Measurements from ENCODE around the gene KIF23.
"Not testable (repeated sequence)": the region's sequence is repeated elsewhere in the genome, so short reads cannot be mapped to it uniquely, and the experiment has no call there.

Gene KIF23

DNA sequence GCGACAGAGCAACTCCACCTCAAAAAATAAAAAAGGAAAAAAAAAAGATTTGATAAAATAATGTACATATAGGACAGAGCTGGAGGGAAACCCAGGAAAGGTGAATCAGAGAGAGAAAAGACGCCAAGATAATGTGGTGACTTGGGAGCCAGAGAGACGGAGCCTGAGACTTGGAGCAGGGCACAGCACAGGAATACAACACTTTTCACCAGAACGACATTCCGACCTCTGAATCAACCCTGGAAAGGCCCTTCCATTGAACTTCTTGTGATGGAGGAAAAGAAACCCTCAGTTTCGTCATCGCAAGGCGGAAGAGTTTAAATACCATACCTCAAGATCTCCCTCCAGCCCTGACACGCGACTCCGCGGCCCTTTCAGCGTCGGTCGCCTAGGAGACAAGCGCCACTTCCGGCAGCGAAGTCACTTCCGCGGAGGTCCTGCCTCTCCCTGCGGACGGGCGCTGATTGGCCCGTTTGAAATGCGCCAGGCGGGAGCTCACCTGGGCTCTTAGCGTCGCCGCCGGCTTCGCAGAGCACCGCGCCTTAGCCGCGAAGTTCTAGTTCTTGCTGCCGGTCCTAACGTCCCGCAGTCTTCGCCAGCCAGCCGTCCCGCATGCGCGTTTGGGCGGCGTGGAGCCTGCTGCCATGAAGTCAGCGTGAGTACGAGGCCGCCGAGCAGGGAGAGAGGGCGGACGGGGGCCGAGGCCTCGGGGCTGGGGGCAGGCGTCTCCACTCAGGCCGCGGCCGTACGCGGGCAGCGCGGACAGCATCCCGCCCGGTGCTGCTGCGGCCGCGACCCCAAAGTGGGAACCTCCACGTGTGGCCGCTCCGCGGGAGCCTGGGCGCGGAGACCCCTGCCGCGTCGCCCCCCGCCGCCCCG is at the start of gene KIF23:
Gene KIF23 (plus strand): TSS at position 528 of the 879 bp plus-strand sequence. CDS start 117 bp downstream, at position 645.
- peak; percentile 93 for DNase-seq (ENCODE audit: low spot score)

DNA sequence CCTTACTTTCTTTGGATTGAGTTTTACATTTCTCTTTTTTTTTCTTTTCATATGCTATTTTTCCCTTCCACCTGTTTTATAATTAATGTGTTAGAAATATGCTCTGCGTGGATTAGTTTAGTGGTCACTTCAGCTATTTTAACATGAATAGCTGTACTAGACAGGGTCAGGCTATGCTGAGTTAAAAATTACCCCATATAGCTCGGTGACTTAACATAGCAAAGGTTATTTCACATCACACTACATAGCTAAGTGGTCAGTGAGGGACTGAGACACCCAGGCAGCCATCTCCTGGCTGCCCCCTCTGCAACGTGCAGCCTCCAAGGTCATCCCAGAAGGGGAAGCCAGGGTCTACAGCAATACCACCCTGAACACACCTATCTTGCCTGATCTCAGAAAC is 46.9 kb upstream of the KIF23 start:
- DNase-seq (ENCODE audit: low spot score), result no peak

DNA sequence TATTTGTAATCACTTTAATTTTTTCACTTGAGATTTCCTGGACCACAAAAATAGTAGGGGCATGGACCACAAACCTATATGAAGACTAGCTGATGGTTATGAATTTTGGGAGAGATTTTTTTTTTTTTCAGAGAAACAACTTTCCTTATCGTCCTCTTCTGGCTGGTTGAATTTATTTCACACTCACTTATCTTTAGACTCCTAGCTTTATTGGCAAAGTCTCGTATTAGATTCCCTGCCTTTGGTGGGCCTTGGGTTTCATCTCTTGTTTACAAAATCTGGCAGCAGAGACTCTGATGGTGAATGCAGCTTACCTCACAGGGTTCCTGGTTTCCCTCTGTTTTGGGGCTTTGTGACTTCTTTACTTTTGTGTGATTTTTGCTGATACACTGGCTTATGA is 44.5 kb upstream of the KIF23 start:
- DNase-seq (ENCODE audit: low spot score), result no peak

DNA sequence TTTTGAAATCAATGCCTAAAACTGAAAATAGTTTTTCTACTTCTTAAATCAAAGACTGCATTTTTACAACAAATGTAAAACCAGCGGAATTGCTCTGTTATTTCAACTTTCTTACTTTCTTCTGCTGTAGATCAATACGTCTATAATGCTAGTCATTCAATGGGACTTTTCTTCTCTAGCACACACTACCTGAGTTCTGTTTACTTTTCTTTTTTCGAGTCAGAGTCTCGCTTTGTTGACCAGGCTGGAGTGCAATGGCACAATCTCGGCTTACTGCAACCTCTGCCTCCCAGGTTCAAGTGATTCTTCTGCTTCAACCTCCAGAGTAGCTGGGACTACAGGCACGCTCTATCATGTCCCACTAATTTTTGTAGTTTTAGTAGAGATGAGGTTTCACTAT is 40.7 kb upstream of the KIF23 start:
- no peak for DNase-seq (ENCODE audit: low spot score)

DNA sequence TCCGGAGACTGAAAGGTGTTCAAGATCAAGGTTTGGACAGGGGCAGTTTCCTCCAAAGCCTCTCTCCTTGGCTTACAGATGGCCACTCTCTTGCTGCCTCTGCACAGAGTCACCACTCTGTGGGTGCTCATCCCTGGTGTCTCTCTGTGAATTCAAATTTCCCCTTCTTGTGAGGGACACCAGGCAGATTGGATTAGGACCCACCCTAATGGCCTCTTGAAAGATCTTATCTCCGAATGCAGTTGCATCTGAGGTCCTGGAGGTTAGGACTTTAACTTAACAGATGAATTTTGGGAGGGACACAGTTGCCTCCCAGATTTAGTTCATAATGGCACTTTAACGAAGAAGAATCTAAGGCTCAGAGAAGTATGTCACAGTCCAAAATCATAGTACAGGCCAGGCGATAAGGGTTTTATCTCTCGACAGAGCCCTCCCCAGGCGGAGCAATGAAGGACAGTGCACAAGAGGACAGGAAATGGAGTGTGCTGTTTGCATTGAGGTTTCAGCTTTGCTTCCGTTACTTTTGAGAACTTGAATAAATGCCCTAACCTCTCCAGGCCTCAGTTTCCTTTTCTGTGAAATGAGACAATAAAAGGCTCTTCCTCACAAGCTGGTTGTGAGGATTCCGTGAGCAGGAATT is 38.9 kb upstream of the KIF23 start:
- no peak for DNase-seq (ENCODE audit: low spot score)

DNA sequence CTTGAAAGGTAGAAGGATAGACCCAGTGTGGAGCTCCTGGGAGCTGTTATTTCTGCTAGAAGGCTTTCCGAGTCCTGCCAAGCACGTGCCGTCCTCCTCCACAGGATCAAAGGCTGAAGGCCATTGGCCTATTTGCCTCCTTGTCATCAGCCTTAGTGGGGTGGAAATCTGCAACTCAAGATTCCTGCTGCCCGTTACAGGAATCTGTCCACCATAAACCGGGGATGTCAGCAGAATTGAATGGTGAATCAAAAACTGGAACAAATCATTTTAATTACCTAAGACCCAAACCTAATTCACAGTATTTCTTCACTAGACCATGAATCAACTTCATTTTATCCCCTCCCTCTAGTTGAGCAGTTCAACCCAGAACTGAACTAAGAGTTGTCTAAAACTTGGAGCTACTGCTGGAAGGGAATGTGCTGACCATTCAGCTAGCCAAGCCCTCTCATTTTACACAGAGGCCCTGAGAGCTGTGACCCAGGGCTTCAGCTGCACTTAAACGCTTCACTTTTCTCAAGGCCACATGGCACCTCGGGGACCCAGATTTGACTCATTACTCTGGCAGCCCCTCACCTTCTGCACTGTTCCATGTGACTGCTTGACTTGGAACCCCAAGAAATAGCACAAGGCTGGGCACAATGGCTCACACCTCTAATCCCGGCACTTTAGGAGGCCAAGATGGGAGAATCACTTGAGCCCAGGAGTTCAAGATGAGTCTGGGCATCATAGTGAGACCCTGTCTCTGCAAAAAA is 36.8 kb upstream of the KIF23 start:
- DNase-seq (ENCODE audit: low spot score), result peak; percentile 36

DNA sequence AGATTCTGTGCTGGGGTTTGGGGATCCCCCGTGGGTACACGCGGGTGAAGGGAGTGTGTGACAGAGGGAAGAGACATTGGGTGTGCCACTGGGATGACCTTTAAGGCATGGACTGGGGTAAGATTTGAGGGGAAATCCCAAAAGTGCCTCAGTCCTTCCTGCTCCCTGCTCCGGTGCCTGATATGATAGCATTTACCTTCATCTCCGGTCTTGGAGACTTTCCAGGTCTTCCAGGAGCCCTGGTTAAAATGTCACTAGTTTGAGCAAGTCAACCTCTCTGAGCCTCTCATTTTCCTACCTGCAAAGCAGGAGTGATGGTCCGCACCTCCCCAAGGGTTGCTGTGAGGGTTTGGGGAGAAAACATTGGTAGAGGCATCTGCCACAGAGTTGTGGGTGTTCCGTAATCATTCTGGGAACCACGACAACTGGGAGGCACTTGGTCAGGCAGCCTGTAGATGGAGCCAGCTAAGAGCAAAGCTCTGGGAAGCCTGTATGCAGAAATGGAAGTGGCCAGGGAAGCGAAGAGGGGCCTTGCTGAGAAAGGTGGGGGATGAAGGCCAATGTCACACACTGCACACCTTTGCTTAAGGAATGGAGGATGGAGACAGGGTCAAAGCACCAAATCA is 33.9 kb upstream of the KIF23 start:
- DNase-seq (ENCODE audit: low spot score), result no peak

DNA sequence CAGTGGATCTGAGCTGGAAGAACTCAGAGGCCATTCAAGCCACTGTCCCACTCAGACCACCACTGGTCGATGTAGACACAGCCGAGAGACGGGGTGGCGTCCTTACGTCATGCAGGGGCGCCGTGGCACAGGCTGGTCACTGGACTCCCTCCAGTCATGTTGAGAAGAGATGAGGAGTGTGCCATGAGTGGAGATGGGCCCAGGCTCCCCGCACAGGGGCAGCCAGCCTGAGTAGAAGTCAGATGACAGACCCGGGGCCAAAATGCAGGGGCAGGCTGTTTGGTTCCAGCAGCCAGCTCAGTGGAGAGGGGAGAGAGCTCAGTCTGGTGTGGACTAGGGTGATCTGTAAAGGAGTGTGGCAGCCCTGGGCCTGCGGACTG is 33.4 kb upstream of the KIF23 start:
- no peak for DNase-seq (ENCODE audit: low spot score)

DNA sequence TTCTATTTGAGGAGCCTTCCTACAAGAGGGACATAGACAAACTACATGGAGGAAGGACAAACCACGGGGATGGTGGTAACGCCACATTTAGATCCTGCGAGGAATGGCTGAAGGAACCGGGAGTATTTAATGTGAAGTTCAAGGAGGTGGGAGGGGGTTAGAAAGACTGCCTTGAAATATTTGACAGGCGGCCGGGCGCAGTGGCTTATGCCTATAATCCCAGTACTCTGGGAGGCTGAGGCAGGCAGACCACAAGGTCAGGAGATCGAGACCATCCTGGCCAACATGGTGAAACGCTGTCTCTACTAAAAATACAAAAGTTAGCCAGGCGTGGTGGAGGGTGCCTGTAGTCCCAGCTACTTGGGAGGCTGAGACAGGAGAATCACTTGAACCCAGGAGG is 32.0 kb upstream of the KIF23 start:
- not testable (repeated sequence) for DNase-seq (ENCODE audit: low spot score)

DNA sequence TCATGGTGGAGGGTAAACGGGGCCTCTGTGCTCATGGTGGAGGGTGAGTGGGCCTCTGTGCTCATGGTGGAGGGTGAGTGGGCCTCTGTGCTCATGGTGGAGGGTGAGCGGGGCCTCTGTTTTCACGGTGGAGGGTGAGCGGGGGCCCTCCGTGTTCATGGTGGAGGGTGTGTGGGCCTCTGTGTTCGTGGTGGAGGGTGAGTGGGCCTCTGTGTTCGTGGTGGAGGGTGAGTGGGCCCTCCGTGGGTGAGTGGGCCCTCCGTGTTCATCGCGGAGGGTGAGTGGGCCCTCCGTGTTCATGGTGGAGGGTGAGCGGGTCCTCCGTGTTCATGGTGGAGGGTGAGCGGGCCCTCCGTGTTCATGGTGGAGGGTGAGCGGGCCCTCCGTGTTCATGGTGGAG is 30.1 kb upstream of the KIF23 start:
- not testable (repeated sequence) for DNase-seq (ENCODE audit: low spot score)

DNA sequence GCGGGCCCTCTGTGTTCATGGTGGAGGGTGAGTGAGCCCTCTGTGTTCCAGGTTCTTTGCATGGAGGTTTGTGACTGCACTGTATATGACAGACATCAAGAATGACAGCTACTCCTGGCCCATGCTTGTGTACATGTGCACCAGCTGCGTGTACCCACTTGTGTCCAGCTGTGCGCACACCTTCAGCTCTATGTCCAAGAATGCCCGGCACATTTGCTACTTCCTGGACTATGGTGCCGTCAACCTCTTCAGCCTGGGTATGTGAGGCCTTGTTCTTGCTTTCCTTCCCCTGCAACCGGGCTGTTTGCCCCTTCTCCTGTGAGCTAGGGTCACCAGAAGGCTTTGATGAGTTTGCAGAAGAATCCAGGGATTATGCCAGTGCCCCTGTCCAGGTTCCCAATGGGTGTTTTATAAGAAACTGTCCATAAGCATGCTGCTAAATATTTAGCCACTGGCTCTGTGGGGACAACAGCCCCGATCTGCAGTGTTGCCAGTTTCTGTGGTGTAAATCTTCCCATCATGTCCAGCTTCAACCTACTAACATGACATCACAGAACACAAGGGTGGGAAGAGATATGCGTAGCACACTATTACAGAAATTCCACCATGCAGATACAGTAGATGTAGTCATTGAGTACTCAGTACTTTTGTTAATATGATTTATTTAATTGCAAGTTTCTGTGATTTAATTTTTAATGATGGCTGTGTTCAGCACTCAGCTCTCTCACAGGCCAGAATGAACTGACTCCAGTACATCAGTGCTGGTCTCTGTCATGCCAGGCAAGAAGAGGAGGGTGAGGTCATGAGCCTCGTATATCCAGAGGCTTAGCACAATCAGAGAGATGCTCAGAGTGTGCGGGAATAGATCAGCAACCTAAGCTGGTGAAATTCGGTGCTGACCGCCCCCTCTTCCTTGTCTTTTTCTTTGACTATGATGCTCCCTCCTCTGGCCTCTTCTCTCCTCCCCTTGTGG is 29.2 kb upstream of the KIF23 start:
- no peak for DNase-seq (ENCODE audit: low spot score)

DNA sequence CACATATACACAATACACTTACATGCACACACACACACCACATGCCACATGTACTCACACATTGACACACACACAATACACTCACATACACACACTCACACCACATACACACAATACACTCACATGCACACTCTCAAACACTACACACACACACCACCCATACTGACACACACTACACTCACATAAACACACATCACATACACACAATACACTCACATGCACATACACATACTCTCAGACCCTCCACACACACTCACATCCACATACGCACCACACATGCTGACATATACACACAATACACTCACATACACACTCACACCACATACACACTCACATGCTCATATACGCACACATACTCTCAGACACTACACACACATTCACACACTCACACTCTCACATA is 28.3 kb upstream of the KIF23 start:
- no peak for DNase-seq (ENCODE audit: low spot score)

DNA sequence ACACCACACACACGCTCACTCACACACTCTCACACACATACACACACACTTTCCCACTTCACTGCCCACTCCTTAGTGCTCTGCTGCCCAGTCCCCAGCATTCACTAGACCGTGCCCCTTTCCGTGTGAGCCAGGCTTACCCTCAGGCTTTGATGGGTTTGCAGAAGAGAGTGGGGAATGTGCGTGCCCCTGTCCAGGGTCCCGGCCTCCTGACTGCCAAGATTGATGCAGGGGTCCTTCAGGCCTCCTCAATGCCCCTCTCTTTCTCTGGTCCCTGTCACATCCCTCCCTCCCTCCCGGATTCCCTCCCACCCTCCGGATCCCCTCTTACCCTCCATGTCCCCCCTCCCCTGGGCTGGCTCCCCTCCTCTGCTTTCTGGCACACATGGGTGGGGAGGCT is 27.9 kb upstream of the KIF23 start:
- DNase-seq (ENCODE audit: low spot score), result no peak

DNA sequence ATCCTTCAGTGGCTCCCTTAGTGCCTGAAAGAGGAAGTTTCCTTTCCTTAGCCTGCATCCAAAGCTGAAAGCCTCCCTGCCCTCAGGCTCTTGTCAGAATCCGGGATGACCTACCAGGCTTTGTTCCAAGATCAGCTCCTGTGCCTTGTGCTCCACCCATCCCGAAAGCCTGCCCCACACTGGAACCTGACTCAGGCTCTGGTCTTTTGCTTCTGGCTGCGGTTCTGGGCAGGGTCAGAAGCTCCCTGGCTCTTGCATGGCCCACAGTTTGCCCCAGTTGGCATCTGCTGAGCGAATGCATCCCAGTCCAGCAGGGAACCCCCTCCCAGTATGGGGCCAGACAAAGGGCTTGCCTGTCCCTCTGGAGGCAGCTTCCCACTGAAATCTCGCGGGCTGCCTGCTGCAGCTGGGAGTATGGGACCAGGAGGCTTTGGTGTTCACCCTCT is 25.9 kb upstream of the KIF23 start:
- DNase-seq (ENCODE audit: low spot score), result no peak

DNA sequence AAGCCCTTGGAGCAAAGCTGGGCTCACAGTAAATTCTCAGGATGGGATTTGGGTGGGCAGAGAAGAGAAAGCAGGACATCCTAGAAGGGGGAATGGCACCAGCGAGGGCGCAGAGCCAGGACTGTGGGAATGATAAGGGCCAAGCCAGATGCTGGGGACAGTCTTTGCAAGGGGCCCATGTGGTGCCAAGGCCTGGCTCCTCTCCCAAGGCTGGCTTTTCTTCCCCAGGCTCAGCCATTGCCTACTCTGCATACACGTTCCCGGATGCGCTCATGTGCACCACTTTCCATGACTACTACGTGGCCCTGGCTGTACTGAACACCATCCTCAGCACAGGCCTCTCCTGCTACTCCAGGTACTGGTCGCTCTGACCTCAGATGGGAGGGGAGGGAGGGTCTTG is 24.7 kb upstream of the KIF23 start:
- DNase-seq (ENCODE audit: low spot score), result no peak

DNA sequence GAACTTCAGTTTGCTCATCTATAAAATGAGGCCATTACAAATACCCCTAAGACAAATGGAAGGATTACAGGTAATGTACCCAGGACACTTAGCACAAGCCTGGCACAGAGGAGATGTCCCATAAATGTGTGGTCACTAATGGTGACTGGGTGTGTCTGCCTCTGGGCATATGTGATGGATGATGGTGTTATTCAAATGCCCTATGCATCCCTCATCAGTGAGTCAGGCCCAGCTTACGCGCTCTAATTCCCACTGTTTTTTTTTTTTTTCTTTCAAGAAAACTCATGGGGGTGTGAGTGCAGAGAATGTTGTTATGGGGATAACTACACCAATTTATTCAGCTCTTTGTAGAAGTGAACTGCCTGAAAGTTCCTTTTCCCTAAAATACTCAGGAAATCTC is 23.6 kb upstream of the KIF23 start:
- DNase-seq (ENCODE audit: low spot score), result no peak

DNA sequence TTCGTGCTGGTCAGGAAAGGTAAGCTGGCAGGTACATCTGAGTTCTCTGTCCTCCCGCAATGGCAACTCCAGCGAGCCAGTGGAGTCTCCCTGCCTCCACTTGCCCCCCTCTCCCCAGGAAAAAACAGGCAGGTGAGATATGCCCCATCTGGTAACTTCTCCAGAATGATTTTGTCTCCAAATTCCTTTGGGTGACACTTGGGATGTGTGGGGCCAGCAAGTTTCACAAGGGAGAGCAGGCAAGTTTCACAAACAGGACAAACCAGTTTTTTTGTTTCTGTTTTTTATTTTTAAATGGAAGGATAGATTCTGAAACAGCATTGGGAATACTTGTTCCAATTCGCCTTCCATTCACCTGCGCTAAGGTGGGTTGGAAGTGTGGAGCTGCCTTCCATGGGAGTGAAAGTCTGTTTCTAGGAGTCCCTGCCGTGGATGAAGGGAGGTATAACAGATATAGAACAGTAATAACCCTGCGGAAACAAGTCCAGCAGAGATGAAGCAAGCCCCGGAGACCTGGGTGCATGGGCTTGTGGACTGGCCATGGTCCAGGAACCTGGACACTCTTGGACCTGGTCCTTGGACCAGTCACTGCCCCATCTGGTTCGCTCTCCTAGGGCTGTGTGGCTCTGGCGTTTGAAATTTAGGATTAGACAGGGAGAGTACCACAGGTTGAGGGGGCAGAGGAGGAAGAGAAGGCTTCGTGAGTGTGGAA is 22.9 kb upstream of the KIF23 start:
- no peak for DNase-seq (ENCODE audit: low spot score)

DNA sequence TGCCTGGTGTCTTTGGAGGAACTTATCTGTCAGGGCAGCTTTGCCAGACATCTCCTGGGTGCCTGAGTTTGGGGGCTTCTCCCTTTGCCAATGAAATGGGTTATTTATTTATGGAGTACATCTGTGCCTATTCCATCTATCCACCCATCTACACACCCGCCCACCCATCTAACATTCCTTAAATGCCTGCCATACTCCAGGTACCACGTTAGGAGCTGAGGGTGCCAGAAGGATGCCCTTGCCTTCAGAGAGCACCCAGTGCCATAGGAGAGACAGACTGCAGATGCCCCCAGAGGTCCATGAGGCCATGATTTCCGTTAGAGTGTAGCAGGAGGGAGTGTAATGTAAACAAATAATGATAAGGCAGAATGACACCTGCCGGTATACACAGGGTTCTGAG is 21.8 kb upstream of the KIF23 start:
- no peak for DNase-seq (ENCODE audit: low spot score)

DNA sequence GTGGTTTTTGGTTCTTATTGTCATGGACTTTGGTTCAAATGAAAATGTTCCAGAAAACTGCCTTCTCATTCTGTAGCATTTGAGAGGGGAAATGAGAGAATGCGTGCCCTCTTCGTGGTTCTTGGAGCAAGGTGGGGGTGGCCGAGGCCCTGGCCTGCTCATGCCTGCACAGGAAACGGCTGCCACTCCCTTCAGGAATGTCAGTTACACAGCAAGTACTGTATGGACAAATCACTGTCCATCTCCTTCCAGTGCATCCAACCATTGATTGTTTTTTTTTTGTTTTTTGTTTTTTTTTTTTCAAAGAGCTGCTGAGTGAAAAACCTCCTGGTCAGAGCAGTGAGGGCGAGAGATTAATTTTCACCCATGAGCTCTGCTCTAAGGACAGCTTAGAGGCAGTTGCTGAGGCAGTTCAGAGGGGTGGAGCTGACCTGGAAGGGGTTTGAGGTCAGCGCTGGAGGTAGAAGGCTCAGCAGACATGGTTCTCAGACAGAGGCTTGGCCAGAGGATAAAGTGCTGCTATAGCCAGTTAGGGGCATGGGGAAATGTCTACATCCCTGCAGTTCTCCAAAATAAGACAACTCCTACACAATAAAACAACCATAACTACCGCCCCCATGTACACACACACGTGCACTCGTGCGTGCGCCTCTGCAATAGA is 20.2 kb upstream of the KIF23 start:
- no peak for DNase-seq (ENCODE audit: low spot score)

Measured in ecto neural progenitor cell (in vitro differentiated cells).